Gastrocnemius medialis (tissue), 4 donors: ENCODE data around the gene DCP1B. TPM values are rescaled to one million over a fixed set of nuclear protein-coding genes. Genes with fewer than 3 reads are reported as not detected.

Experiments
- ATAC-seq, 2 donors: fragments of 150-250 bp; one replicate each; pipeline ENCODE4 v1.9.1; 2016
- DNase-seq, 2 donors: peaks; one replicate each; pipeline ENCODE4 v3.0.0-alpha.2; 2019
- H3K27ac ChIP-seq, 4 donors: fragments of 200-600 bp; sonication (generic); 1 replicate in 1 of 4; 2 replicates in 3 of 4; pipeline ENCODE4 v1.5.1; 2016 to 2018; ENCODE audit warnings: mild to moderate bottlenecking in 2 of 4, moderate library complexity in 1 of 4
- H3K27me3 ChIP-seq, 3 donors: fragments of 200-600 bp; sonication (generic) in 2 of 3; 1 replicate in 1 of 3; 2 replicates in 2 of 3; pipeline versions ENCODE4 v1.5.1 to v1.6.0; 2016 to 2019; ENCODE audit warnings: mild to moderate bottlenecking in 1 of 3, moderate library complexity in 1 of 3
- H3K36me3 ChIP-seq, 2 donors: fragments of 200-600 bp; sonication (generic) in 1 of 2; one replicate each; pipeline ENCODE4 v1.5.1; 2017 to 2018
- H3K4me1 ChIP-seq, 2 donors: fragments of 200-600 bp; sonication (generic) in 1 of 2; one replicate each; pipeline ENCODE4 v1.5.1; 2016 to 2017; ENCODE audit warnings: mild to moderate bottlenecking in 2 of 2
- H3K4me3 ChIP-seq, 4 donors: fragments of 200-600 bp; sonication (generic) in 3 of 4; 1 replicate in 1 of 4; 2 replicates in 3 of 4; pipeline ENCODE4 v1.5.1; 2016 to 2019; ENCODE audit warnings: mild to moderate bottlenecking in 2 of 4
- H3K9me3 ChIP-seq, 3 donors: fragments of 200-600 bp; sonication (generic) in 2 of 3; 1 replicate in 1 of 3; 2 replicates in 2 of 3; pipeline ENCODE4 v1.5.1; 2016 to 2019
- POLR2A ChIP-seq, 2 donors: fragments of 450-650 bp; IDR thresholded peaks; one replicate each; pipeline ENCODE4 v1.6.1; 2017; ENCODE audit warnings: antibody characterized with exemption in 2 of 2, mild to moderate bottlenecking in 2 of 2, moderate library complexity in 2 of 2
- in situ Hi-C, 4 donors: fragments of 200-750 bp; cut with MboI; loops; one replicate each; pipeline versions ENCODE4 v1.15.0 to v1.8.0; 2017; ENCODE audit warnings: low sequenced_read_pairs in 4 of 4
- intact Hi-C: fragments of 100-400 bp; cut with DNase I; formaldehyde crosslinking; loops from one replicate; pipeline ENCODE4 v1.15.1; 2023; ENCODE audit warnings: low total_unique reads
- total RNA-seq, 4 donors: library from RNA; depleted of rRNA; stranded (reverse); fragments of >200 nt; gene quantifications; one replicate each; pipeline versions ENCODE4 v1.1.0 to v1.2.3, GENCODE V29; 2016
- TF ChIP-seq, protein P1 (sequence below), 5 experiments: fragments of 450-650 bp in 3 of 5; fragments of 200-600 bp in 2 of 5; sonication (generic) in 2 of 5; IDR thresholded peaks in 4 of 5; conservative IDR thresholded peaks in 1 of 5; 1 replicate in 4 of 5; 2 replicates in 1 of 5; pipeline ENCODE4 v1.5.1; 2016 to 2019; ENCODE audit warnings: antibody characterized with exemption in 5 of 5, mild to moderate bottlenecking in 3 of 5, moderate library complexity in 3 of 5

Gene DCP1B
- total RNA-seq, 4 donors from 2014 or later, result 11.5 to 13.5 (median 12.4) TPM

DNA sequence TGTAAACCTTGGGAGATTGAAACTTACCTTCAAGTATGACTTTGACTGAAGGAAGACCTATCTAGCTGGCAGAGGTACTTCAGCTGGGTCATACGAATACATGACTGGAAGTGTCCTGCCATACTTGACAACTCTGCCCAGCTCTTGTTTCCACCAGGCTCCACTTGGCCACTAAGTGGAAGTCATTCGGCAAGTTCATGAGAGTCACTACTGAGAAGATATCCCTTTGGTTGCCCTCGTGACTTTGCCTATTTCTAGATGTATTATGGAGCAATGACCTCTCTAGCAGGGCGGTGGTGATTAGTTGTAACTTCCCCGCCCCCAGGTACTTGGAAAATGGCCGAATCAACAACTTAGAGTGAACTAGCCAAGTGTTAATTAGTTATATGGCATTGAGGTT is 39.9 kb upstream of the DCP1B start:
- intact Hi-C loops, result no loop called here
- peaks cover 0 to 14% (median 8%) of the 10 kb centered on the region in 3 donors for H3K27me3 ChIP-seq
- no peak for DNase-seq
- no peaks in the 10 kb centered on the region for H3K4me1 ChIP-seq
- in situ Hi-C loops, result no loop called here
- H3K4me3 ChIP-seq, result no peak overlapping the region
- no peak for TF ChIP-seq POLR2A (IDR thresholded peaks at IDR 0.05)
- TF ChIP-seq, protein P1, sequence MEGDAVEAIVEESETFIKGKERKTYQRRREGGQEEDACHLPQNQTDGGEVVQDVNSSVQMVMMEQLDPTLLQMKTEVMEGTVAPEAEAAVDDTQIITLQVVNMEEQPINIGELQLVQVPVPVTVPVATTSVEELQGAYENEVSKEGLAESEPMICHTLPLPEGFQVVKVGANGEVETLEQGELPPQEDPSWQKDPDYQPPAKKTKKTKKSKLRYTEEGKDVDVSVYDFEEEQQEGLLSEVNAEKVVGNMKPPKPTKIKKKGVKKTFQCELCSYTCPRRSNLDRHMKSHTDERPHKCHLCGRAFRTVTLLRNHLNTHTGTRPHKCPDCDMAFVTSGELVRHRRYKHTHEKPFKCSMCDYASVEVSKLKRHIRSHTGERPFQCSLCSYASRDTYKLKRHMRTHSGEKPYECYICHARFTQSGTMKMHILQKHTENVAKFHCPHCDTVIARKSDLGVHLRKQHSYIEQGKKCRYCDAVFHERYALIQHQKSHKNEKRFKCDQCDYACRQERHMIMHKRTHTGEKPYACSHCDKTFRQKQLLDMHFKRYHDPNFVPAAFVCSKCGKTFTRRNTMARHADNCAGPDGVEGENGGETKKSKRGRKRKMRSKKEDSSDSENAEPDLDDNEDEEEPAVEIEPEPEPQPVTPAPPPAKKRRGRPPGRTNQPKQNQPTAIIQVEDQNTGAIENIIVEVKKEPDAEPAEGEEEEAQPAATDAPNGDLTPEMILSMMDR (IDR thresholded peaks at IDR 0.05 in 4 of 5, conservative IDR thresholded peaks at IDR 0.05 in 1 of 5), result no peak
- H3K9me3 ChIP-seq, result no peaks in the 10 kb centered on the region
- H3K27ac ChIP-seq, result no peak overlapping the region
- ATAC-seq, result no peak
- H3K36me3 ChIP-seq, result no peaks in the 10 kb centered on the region

DNA sequence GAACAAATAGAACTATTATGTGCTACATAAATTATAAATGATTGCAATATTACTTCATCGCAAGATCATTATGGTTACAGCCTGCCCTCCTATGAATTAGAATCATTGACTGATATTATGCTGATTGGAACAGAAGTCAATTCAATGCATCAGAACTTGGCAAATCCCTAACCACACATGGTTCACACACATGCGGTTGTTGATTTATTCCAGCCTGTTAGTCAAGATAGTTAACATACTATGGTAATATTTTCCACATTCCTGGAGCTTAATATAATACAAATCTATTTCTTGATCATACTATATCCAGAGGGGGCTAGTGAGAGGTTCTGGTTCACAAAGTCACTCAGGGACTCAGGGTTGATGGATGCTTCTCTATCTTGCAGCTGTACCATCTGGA is 38.8 kb upstream of the DCP1B start:
- ATAC-seq (no peak), DNase-seq (no peak)
- Histone ChIP-seq H3K4me1 (no peaks in the 10 kb centered on the region), H3K9me3 (no peaks in the 10 kb centered on the region), H3K4me3 (no peak overlapping the region), H3K27me3 (peaks cover 0 to 9% (median 8%) of the 10 kb centered on the region in 3 donors), H3K36me3 (no peaks in the 10 kb centered on the region), H3K27ac (no peak overlapping the region)
- intact Hi-C loops, result no loop called here
- TF ChIP-seq POLR2A (IDR thresholded peaks at IDR 0.05), result no peak
- TF ChIP-seq, protein P1 (IDR thresholded peaks at IDR 0.05 in 4 of 5, conservative IDR thresholded peaks at IDR 0.05 in 1 of 5), result no peak
- in situ Hi-C loops, result no loop called here

DNA sequence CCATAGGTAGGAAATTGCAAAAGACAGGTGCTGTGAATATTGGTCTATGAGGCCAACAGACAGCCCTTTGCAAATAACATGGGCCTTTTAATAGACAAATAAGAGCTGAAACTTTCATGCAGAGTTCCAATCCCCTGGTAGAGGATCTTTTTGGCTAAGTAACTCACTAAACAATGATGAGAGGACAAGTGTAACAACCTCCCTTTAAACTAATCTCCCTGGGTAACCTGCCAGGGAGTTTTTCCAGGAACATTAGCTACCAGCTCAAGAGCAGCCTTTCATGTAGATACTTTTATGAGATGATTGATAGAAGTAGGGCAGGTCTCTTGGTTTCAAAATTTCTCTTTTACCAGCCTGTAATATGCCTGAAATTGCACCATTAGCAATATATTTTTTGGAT is 34.8 kb upstream of the DCP1B start:
- no peaks in the 10 kb centered on the region for H3K9me3 ChIP-seq
- peaks cover 0 to 11% (median 3%) of the 10 kb centered on the region in 3 donors for H3K27me3 ChIP-seq
- H3K4me3 ChIP-seq, result no peak overlapping the region
- no peak for ATAC-seq
- DNase-seq, result no peak
- H3K4me1 ChIP-seq, result peaks cover 8 to 9% of the 10 kb centered on the region in 2 donors
- intact Hi-C loops, result no loop called here
- no peak overlapping the region for H3K27ac ChIP-seq
- TF ChIP-seq, protein P1 (IDR thresholded peaks at IDR 0.05 in 4 of 5, conservative IDR thresholded peaks at IDR 0.05 in 1 of 5), result no peak
- no peak for TF ChIP-seq POLR2A (IDR thresholded peaks at IDR 0.05)
- H3K36me3 ChIP-seq, result no peaks in the 10 kb centered on the region
- in situ Hi-C loops, result no loop called here

DNA sequence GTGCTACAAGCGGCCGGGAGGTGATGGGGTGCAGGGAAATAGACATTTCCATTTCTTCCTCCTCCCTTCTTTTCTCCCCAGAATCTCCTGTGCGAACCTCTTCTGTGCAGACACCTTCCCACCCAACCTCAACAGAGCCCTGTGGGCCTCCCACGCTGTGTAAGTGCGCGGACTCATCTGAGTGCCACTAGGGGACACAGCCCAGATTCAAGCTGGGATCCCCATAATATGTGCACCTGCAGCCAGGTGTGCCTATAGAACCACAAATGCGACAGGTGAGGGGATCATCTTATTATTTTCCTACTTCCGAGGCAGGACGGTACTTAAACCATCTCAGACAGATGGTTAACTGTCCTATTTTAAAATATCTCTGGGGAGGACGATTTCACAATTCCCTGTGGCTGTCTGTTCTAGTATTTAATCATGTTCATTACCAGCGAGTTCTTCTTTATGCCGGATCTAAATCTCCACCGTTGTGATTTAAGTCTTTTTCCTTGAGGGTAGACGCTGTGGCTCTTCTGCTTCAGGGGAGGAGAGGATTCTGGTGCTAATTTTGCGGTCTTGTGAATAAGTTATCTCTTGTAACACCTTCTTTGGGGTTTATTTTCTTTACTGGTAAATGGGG is 31.3 kb upstream of the DCP1B start:
- no peaks in the 10 kb centered on the region for H3K9me3 ChIP-seq
- intact Hi-C loops, result loop anchor here (2.0 kb wide), 1 partner anchor 239 kb away; no protein-coding TSS in a partner anchor
- H3K27ac ChIP-seq, result no peak overlapping the region
- ATAC-seq (no peak), DNase-seq (no peak)
- H3K36me3 ChIP-seq, result no peaks in the 10 kb centered on the region
- H3K27me3 ChIP-seq, result peaks cover 3 to 15% (median 7%) of the 10 kb centered on the region in 3 donors
- in situ Hi-C loops, result no loop called here
- peak overlapping the region; percentile 32 to 56 (median 38) for H3K4me3 ChIP-seq
- TF ChIP-seq, protein P1 (IDR thresholded peaks at IDR 0.05 in 4 of 5, conservative IDR thresholded peaks at IDR 0.05 in 1 of 5), result no peak
- TF ChIP-seq POLR2A (IDR thresholded peaks at IDR 0.05), result no peak
- peaks cover 8 to 9% of the 10 kb centered on the region in 2 donors for H3K4me1 ChIP-seq
